ENCODE measurements around the gene RDH11. TPM values are rescaled to one million over a fixed set of nuclear protein-coding genes. Genes with fewer than 3 reads are reported as not detected.

Gene RDH11
- total and polyA plus RNA-seq, 2 donors from 2014 or later: 66.9 to 124 TPM

- no peaks in the 10 kb centered on the region for H3K9me3 ChIP-seq (ENCODE audit: control insufficient read depth in 2 of 3, insufficient read depth in 1 of 3, low read length in 3 of 3)
- H3K4me3 ChIP-seq (ENCODE audit: low read length in 3 of 3): no peak overlapping the region
- FAIRE-seq: no peak
- TF ChIP-seq CTCF (IDR thresholded peaks at IDR 0.05; ENCODE audit: borderline replicate concordance, extremely low read depth, insufficient read depth): no peak
- H3K4me1 ChIP-seq (ENCODE audit: control insufficient read depth in 2 of 3, insufficient read depth in 2 of 3, low read depth in 1 of 3, low read length in 3 of 3): peaks cover 0 to 20% (median 16%) of the 10 kb centered on the region in 3 donors
- intact Hi-C loops (cut with DNase I): no loop called here
- no peak overlapping the region for H3K27ac ChIP-seq (ENCODE audit: low read depth in 2 of 2, low read length in 2 of 2)
- no peaks in the 10 kb centered on the region for H3K27me3 ChIP-seq (ENCODE audit: control insufficient read depth, insufficient read depth, low read length)
- H3K36me3 ChIP-seq (ENCODE audit: control insufficient read depth in 2 of 3, insufficient read depth in 3 of 3, low read length in 3 of 3): peaks cover 9 to 58% (median 38%) of the 10 kb centered on the region in 3 donors
- no peak overlapping the region for H3K9ac ChIP-seq (ENCODE audit: low read length in 3 of 3)
- DNase-seq: no peak
These were observed 45.4 kb downstream of the RDH11 start for GRCh38 chr14:67650151-67650550.

GRCh38 chr14:67646131-67646530 lies 49.4 kb downstream of the RDH11 start:
- DNase-seq: peak in 3 of 5 donors; percentile 22 to 58 (median 51)
- Histone ChIP-seq H3K36me3 (ENCODE audit: control insufficient read depth in 2 of 3, insufficient read depth in 3 of 3, low read length in 3 of 3) (peaks cover 8 to 27% (median 21%) of the 10 kb centered on the region in 3 donors), H3K27me3 (ENCODE audit: control insufficient read depth, insufficient read depth, low read length) (no peaks in the 10 kb centered on the region), H3K4me1 (ENCODE audit: control insufficient read depth in 2 of 3, insufficient read depth in 2 of 3, low read depth in 1 of 3, low read length in 3 of 3) (peaks cover 0 to 20% (median 18%) of the 10 kb centered on the region in 3 donors), H3K27ac (ENCODE audit: low read depth in 2 of 2, low read length in 2 of 2) (peak overlapping the region; percentile 77 to 80), H3K4me3 (ENCODE audit: low read length in 3 of 3) (peak overlapping the region in 2 of 3 donors; percentile 32 to 42), H3K9me3 (ENCODE audit: control insufficient read depth in 2 of 3, insufficient read depth in 1 of 3, low read length in 3 of 3) (no peaks in the 10 kb centered on the region), H3K9ac (ENCODE audit: low read length in 3 of 3) (peak overlapping the region in 1 of 3 donors; percentile 7)
- no peak for TF ChIP-seq CTCF (IDR thresholded peaks at IDR 0.05; ENCODE audit: borderline replicate concordance, extremely low read depth, insufficient read depth)
- FAIRE-seq: peak; percentile 73
- intact Hi-C loops (cut with DNase I): no loop called here

GRCh38 chr14:67645414-67645813 lies 50.1 kb downstream of the RDH11 start:
- intact Hi-C loops (cut with DNase I): no loop called here
- Histone ChIP-seq H3K36me3 (ENCODE audit: control insufficient read depth in 2 of 3, insufficient read depth in 3 of 3, low read length in 3 of 3) (peaks cover 3 to 21% (median 15%) of the 10 kb centered on the region in 3 donors), H3K4me3 (ENCODE audit: low read length in 3 of 3) (no peak overlapping the region), H3K4me1 (ENCODE audit: control insufficient read depth in 2 of 3, insufficient read depth in 2 of 3, low read depth in 1 of 3, low read length in 3 of 3) (peaks cover 0 to 20% (median 18%) of the 10 kb centered on the region in 3 donors), H3K27ac (ENCODE audit: low read depth in 2 of 2, low read length in 2 of 2) (peak overlapping the region; percentile 77 to 80), H3K27me3 (ENCODE audit: control insufficient read depth, insufficient read depth, low read length) (no peaks in the 10 kb centered on the region), H3K9ac (ENCODE audit: low read length in 3 of 3) (peak overlapping the region in 1 of 3 donors; percentile 7), H3K9me3 (ENCODE audit: control insufficient read depth in 2 of 3, insufficient read depth in 1 of 3, low read length in 3 of 3) (no peaks in the 10 kb centered on the region)
- FAIRE-seq (no peak), DNase-seq (no peak)
- TF ChIP-seq CTCF (IDR thresholded peaks at IDR 0.05; ENCODE audit: borderline replicate concordance, extremely low read depth, insufficient read depth): no peak

- no peak overlapping the region for H3K4me3 ChIP-seq (ENCODE audit: low read length in 3 of 3)
- H3K9me3 ChIP-seq (ENCODE audit: control insufficient read depth in 2 of 3, insufficient read depth in 1 of 3, low read length in 3 of 3): no peaks in the 10 kb centered on the region
- TF ChIP-seq CTCF (IDR thresholded peaks at IDR 0.05; ENCODE audit: borderline replicate concordance, extremely low read depth, insufficient read depth): no peak
- DNase-seq (no peak), FAIRE-seq (no peak)
- intact Hi-C loops (cut with DNase I): no loop called here
- H3K27ac ChIP-seq (ENCODE audit: low read depth in 2 of 2, low read length in 2 of 2): peak overlapping the region in 1 of 2 donors; percentile 53
- no peaks in the 10 kb centered on the region for H3K27me3 ChIP-seq (ENCODE audit: control insufficient read depth, insufficient read depth, low read length)
- H3K4me1 ChIP-seq (ENCODE audit: control insufficient read depth in 2 of 3, insufficient read depth in 2 of 3, low read depth in 1 of 3, low read length in 3 of 3): peaks cover 0 to 20% (median 17%) of the 10 kb centered on the region in 3 donors
- H3K9ac ChIP-seq (ENCODE audit: low read length in 3 of 3): no peak overlapping the region
- H3K36me3 ChIP-seq (ENCODE audit: control insufficient read depth in 2 of 3, insufficient read depth in 3 of 3, low read length in 3 of 3): peaks cover under 1 to 11% (median 9%) of the 10 kb centered on the region in 3 donors
These were observed 51.1 kb downstream of the RDH11 start for GRCh38 chr14:67644428-67644827.

Data from kidney (tissue), 14 donors.